DMS153 treated with DMSO at 0.1 percent for 48 hours (cell line): ENCODE measurements around the gene WWC2.
A peak's percentile ranks its signal among the peaks of the same experiment; 100 is the strongest.
"Not testable (repeated sequence)": the region's sequence is repeated elsewhere in the genome, so short reads cannot be mapped to it uniquely, and the experiment has no call there.

Source experiments
- DNase-seq: peaks from one replicate; lab custom pipeline; 2025; ENCODE audit not compliant: unreplicated experiment; lab: John Stamatoyannopoulos, UW

The WWC2 gene

GRCh38 chr4:183326387-183326786 lies 227.3 kb downstream of the WWC2 start:
- not testable (repeated sequence) for DNase-seq

- no peak for DNase-seq
Observed at GRCh38 chr4:183326853-183327252, 227.8 kb downstream of the WWC2 start.

- no peak for DNase-seq
Observed at GRCh38 chr4:183327827-183328226, 228.8 kb downstream of the WWC2 start.

- DNase-seq, result no peak
Observed at GRCh38 chr4:183328832-183329231, 229.8 kb downstream of the WWC2 start.

- DNase-seq, result no peak
Observed at GRCh38 chr4:183329244-183329643, 230.2 kb downstream of the WWC2 start.

GRCh38 chr4:183329954-183330742 lies 231.1 kb downstream of the WWC2 start:
- no peak for DNase-seq

- DNase-seq, result no peak
Observed at GRCh38 chr4:183330841-183331240, 231.8 kb downstream of the WWC2 start.

- no peak for DNase-seq
Observed at GRCh38 chr4:183332447-183332846, 233.4 kb downstream of the WWC2 start.

- no peak for DNase-seq
Observed at GRCh38 chr4:183333202-183333601, 234.1 kb downstream of the WWC2 start.

- peak; percentile 12 for DNase-seq
Observed at GRCh38 chr4:183333983-183334382, 234.9 kb downstream of the WWC2 start.

GRCh38 chr4:183335369-183335940 lies 236.4 kb downstream of the WWC2 start:
- DNase-seq, result no peak

- no peak for DNase-seq
Observed at GRCh38 chr4:183337349-183337748, 238.3 kb downstream of the WWC2 start.

- DNase-seq, result no peak
Observed at GRCh38 chr4:183337833-183338232, 238.8 kb downstream of the WWC2 start.

- no peak for DNase-seq
Observed at GRCh38 chr4:183342541-183343533, 243.8 kb downstream of the WWC2 start.

- DNase-seq, result no peak
Observed at GRCh38 chr4:183343730-183344129, 244.7 kb downstream of the WWC2 start.

GRCh38 chr4:183344523-183345255 lies 245.6 kb downstream of the WWC2 start:
- DNase-seq, result no peak

- DNase-seq, result no peak
Observed at GRCh38 chr4:183345261-183345660, 246.2 kb downstream of the WWC2 start.

- no peak for DNase-seq
Observed at GRCh38 chr4:183347146-183347545, 248.1 kb downstream of the WWC2 start.

GRCh38 chr4:183347566-183347965 lies 248.5 kb downstream of the WWC2 start:
- no peak for DNase-seq

GRCh38 chr4:183348136-183348535 lies 249.1 kb downstream of the WWC2 start:
- DNase-seq, result no peak
